ENCODE results near the gene GAPDH. TPM values are rescaled to one million over a fixed set of nuclear protein-coding genes. Genes with fewer than 3 reads are reported as not detected.

The GAPDH gene
- total and polyA plus RNA-seq, 10 of the 15 experiments (the other 5 are each of a cell fraction or from before 2014, with no cell fraction given) = 5,606 to 14,240 (median 9,400) TPM

GRCh38 chr12:6554168-6555017, 20.1 kb downstream of the GAPDH start (continued):
- peak; percentile 80 to 85 (median 84) for TF ChIP-seq CTCF (IDR thresholded peaks at IDR 0.05 in 2 of 3, conservative IDR thresholded peaks at IDR 0.05 in 1 of 3; ENCODE audit: control insufficient read depth in 2 of 3, extremely low read depth in 1 of 3, insufficient read depth in 1 of 3, low read depth in 3 of 3, low read length in 3 of 3)
- no peak for TF ChIP-seq CEBPB (IDR thresholded peaks at IDR 0.05; ENCODE audit: borderline replicate concordance in 1 of 2, low read depth in 2 of 2, low read length in 2 of 2)
- no peak for TF ChIP-seq POU2F2 (IDR thresholded peaks at IDR 0.05; ENCODE audit: borderline replicate concordance, low read depth, low read length)
- no peak for TF ChIP-seq BCLAF1 (IDR thresholded peaks at IDR 0.05)
- TF ChIP-seq SMARCA5 (IDR thresholded peaks at IDR 0.05) = no peak
- no peak for TF ChIP-seq TBL1XR1 (IDR thresholded peaks at IDR 0.05; ENCODE audit: low read depth, low read length)
- TF ChIP-seq ZZZ3 (IDR thresholded peaks at IDR 0.05; ENCODE audit: control insufficient read depth, insufficient read length, low read depth) = no peak
- no peak for TF ChIP-seq E2F8 (IDR thresholded peaks at IDR 0.05; ENCODE audit: low read depth, partially characterized antibody)
- TF ChIP-seq FOXM1 (IDR thresholded peaks at IDR 0.05; ENCODE audit: low read depth, low read length) = no peak
- peak; percentile 49; the same call in 1 of the 2 replicates for TF ChIP-seq RUNX3 (IDR thresholded peaks at IDR 0.05; ENCODE audit: low read length)
- no peak for TF ChIP-seq ZNF384 (IDR thresholded peaks at IDR 0.05; ENCODE audit: borderline replicate concordance, low read depth, low read length)
- no peak for TF ChIP-seq POLR2A (IDR thresholded peaks at IDR 0.05; ENCODE audit: low read depth, low read length)
- no peak for TF ChIP-seq RELB (IDR thresholded peaks at IDR 0.05; ENCODE audit: low read depth)
- TF ChIP-seq SKIL (IDR thresholded peaks at IDR 0.05; ENCODE audit: low read depth, poor library complexity, severe bottlenecking) = no peak
- TF ChIP-seq YBX1 (IDR thresholded peaks at IDR 0.05) = no peak
